ENCODE data around the gene CREB3L1.

The CREB3L1 gene

GRCh38 chr11:46277622-46278386 lies at the start of gene CREB3L1:
Gene CREB3L1 (plus strand): TSS chr11:46277662. CDS start chr11:46278112, 450 bp downstream.
- no peak for DNase-seq

- DNase-seq = no peak
Observed at GRCh38 chr11:46229230-46229629, 48.2 kb upstream of the CREB3L1 start.

- no peak for DNase-seq
Observed at GRCh38 chr11:46234311-46234710, 43.2 kb upstream of the CREB3L1 start.

- no peak for DNase-seq
Observed at GRCh38 chr11:46235777-46236688, 41.4 kb upstream of the CREB3L1 start.

- no peak for DNase-seq
Observed at GRCh38 chr11:46236918-46237247, 40.6 kb upstream of the CREB3L1 start.

- no peak for DNase-seq
Observed at GRCh38 chr11:46237248-46238077, 40.0 kb upstream of the CREB3L1 start.

GRCh38 chr11:46238078-46238966 lies 39.1 kb upstream of the CREB3L1 start:
- DNase-seq = no peak

- peak; percentile 67 to 77 for DNase-seq
Observed at GRCh38 chr11:46238967-46239800, 38.3 kb upstream of the CREB3L1 start.

GRCh38 chr11:46239801-46240061 lies 37.7 kb upstream of the CREB3L1 start:
- no peak for DNase-seq

- no peak for DNase-seq
Observed at GRCh38 chr11:46240371-46240770, 37.1 kb upstream of the CREB3L1 start.

GRCh38 chr11:46240861-46241260 lies 36.6 kb upstream of the CREB3L1 start:
- no peak for DNase-seq

GRCh38 chr11:46242041-46242951 lies 35.2 kb upstream of the CREB3L1 start:
- DNase-seq = no peak

- DNase-seq = peak; percentile 74 to 78
Observed at GRCh38 chr11:46242952-46243795, 34.3 kb upstream of the CREB3L1 start.

- no peak for DNase-seq
Observed at GRCh38 chr11:46243796-46244109, 33.7 kb upstream of the CREB3L1 start.

GRCh38 chr11:46246521-46246920 lies 30.9 kb upstream of the CREB3L1 start:
- DNase-seq = no peak

GRCh38 chr11:46247090-46247489 lies 30.4 kb upstream of the CREB3L1 start:
- no peak for DNase-seq

- no peak for DNase-seq
Observed at GRCh38 chr11:46247659-46248058, 29.8 kb upstream of the CREB3L1 start.

GRCh38 chr11:46248289-46249102 lies 29.0 kb upstream of the CREB3L1 start:
- no peak for DNase-seq
